GM23338 (cell line): ENCODE data around the gene KIFC3. TPM values are rescaled to one million over a fixed set of nuclear protein-coding genes. Genes with fewer than 3 reads are reported as not detected.
A peak's percentile ranks its signal among the peaks of the same experiment; 100 is the strongest.

ENCODE experiments used
- ATAC-seq: fragments of 200-7000 bp; cut with Tn5 transposase; 3 replicates; pipeline ENCODE4 v1.9.1; 2020
- DNase-seq: peaks from one replicate; pipeline ENCODE4 v3.0.0-alpha.2; 2015; ENCODE audit warnings: low spot score
- H2AFZ ChIP-seq: fragments of 200-600 bp; sonication (generic); 2 replicates; pipeline ENCODE4 v1.8.0; 2016; ENCODE audit warnings: antibody characterized with exemption, mild to moderate bottlenecking, moderate library complexity
- H3F3A ChIP-seq: fragments of 200-600 bp; sonication (generic); replicated peaks from 2 replicates; pipeline ENCODE4 v1.8.0; 2017; ENCODE audit warnings: antibody characterized with exemption, mixed run types, low read depth
- H3K27ac ChIP-seq: fragments of 200-600 bp; sonication (generic); 2 replicates; pipeline ENCODE4 v1.6.1; 2016; ENCODE audit warnings: low read depth
- H3K27me3 ChIP-seq: fragments of 200-600 bp; sonication (generic); 2 replicates; pipeline ENCODE4 v1.8.0; 2016; ENCODE audit warnings: mild to moderate bottlenecking, mixed run types, moderate library complexity; ENCODE audit not compliant: insufficient read depth
- H3K36me3 ChIP-seq: fragments of 200-600 bp; sonication (generic); 2 replicates; pipeline ENCODE4 v1.8.0; 2016; ENCODE audit warnings: mild to moderate bottlenecking; ENCODE audit not compliant: insufficient read depth
- H3K4me1 ChIP-seq: fragments of 200-600 bp; sonication (generic); 2 replicates; pipeline ENCODE4 v1.8.0; 2016; ENCODE audit warnings: mild to moderate bottlenecking, moderate library complexity; ENCODE audit not compliant: insufficient read depth
- H3K4me2 ChIP-seq: fragments of 200-600 bp; sonication (generic); 2 replicates; pipeline ENCODE4 v1.7.1; 2017; ENCODE audit warnings: mixed run types
- H3K4me3 ChIP-seq: fragments of 200-600 bp; sonication (generic); 2 replicates; pipeline ENCODE4 v1.6.1; 2016; ENCODE audit warnings: mixed run types
- H3K79me2 ChIP-seq: fragments of 200-600 bp; sonication (generic); replicated peaks from 2 replicates; pipeline ENCODE4 v1.8.0; 2017; ENCODE audit warnings: mild to moderate bottlenecking; ENCODE audit not compliant: insufficient read depth
- H3K9me2 ChIP-seq: fragments of 200-600 bp; sonication (generic); 2 replicates; pipeline ENCODE4 v1.8.0; 2017; ENCODE audit not compliant: insufficient read depth
- H4K20me1 ChIP-seq: fragments of 200-600 bp; sonication (generic); replicated peaks from 2 replicates; pipeline ENCODE4 v1.8.0; 2017; ENCODE audit warnings: mild to moderate bottlenecking; ENCODE audit not compliant: insufficient read depth
- H3K27ac Mint-ChIP-seq: 2 replicates; pipeline ENCODE4 v1.8.0; 2020; ENCODE audit warnings: inconsistent platforms, mild to moderate bottlenecking, moderate library complexity, mixed read lengths
- H3K27me3 Mint-ChIP-seq: 3 replicates; pipeline ENCODE4 v1.8.0; 2022; ENCODE audit warnings: low read depth, mild to moderate bottlenecking, moderate library complexity, mixed read lengths, inconsistent platforms; ENCODE audit not compliant: insufficient read depth, poor library complexity
- H3K36me3 Mint-ChIP-seq: 3 replicates; pipeline ENCODE4 v1.8.0; 2021; ENCODE audit warnings: low read depth, mild to moderate bottlenecking, inconsistent platforms, moderate library complexity, mixed read lengths
- H3K4me1 Mint-ChIP-seq: 3 replicates; pipeline ENCODE4 v1.8.0; 2020; ENCODE audit warnings: mild to moderate bottlenecking, inconsistent platforms, mixed read lengths
- H3K4me3 Mint-ChIP-seq: 3 replicates; pipeline ENCODE4 v1.8.0; 2021; ENCODE audit warnings: moderate library complexity, mild to moderate bottlenecking, inconsistent platforms, mixed read lengths
- H3K9me3 Mint-ChIP-seq: 3 replicates; pipeline ENCODE4 v1.8.0; 2020; ENCODE audit warnings: moderate library complexity, mild to moderate bottlenecking, inconsistent platforms, mixed read lengths
- CREB1 ChIP-seq: fragments of 250-450 bp; sonication (Bioruptor Pico); IDR thresholded peaks from 2 replicates; pipeline ENCODE4 v1.5.0; 2020; ENCODE audit warnings: low read depth, mild to moderate bottlenecking, moderate library complexity
- REST ChIP-seq: IDR thresholded peaks from one replicate; pipeline ENCODE4 v1.6.1; 2018; ENCODE audit warnings: antibody characterized with exemption; ENCODE audit not compliant: unreplicated experiment
- ZNF462 ChIP-seq: fragments of 250-450 bp; sonication (Bioruptor Pico); IDR thresholded peaks from 2 replicates; pipeline ENCODE4 v1.5.0; 2020; ENCODE audit warnings: mild to moderate bottlenecking, moderate library complexity
- polyA plus RNA-seq: library from polyadenylated mRNA; unstranded; fragments of >200 nt; fragmentation: Nextera tagmentation; extraction: Ambion mirVana; gene quantifications from 2 replicates; pipeline ENCODE4 v1.2.1, GENCODE V29; 2016
- total RNA-seq: library from RNA; depleted of rRNA; stranded (reverse); fragments of >200 nt; shearing (Covaris generic); gene quantifications from 2 replicates; pipeline ENCODE4 v1.2.3, GENCODE V29; 2014
- TF ChIP-seq, protein P1 (sequence below): IDR thresholded peaks from 2 replicates; pipeline ENCODE4 v1.6.1; 2016; ENCODE audit warnings: antibody characterized with exemption

KIFC3 gene
- total and polyA plus RNA-seq, 2 experiments from 2014 or later: 4.4 to 12.5 TPM

DNA sequence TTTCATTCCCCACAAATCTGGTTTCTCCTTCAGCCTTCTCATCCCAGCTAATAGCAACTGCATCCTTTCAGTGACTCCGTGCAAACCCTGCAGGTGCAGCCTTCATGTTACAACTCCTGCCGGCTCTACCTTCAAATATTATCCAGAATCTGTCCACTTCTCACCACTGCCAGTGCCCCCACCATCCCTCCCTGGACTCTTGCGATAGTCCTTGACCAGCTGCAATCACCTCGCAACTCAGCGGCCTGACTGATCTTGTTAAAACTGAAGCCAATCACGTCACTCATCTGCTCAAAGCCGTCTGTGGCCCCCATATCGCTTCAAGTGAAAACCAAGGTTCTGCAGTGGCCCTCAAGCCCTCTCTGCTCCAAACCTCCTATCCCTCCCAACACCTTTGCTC, 42.8 kb upstream of the KIFC3 start:
- Histone ChIP-seq H3K4me2 (no peak overlapping the region; the same call in 1 of the 2 replicates), H2AFZ (no peak overlapping the region), H3F3A (0 out of 2 replicates have a peak, but pooled peaks cover 11% of the 10 kb centered on the region), H4K20me1 (no peaks in the 10 kb centered on the region), H3K79me2 (no peaks in the 10 kb centered on the region), H3K4me3 (no peak overlapping the region), H3K36me3 (no peaks in the 10 kb centered on the region), H3K9me2 (peaks cover 8% of the 10 kb centered on the region), H3K27me3 (no peaks in the 10 kb centered on the region), H3K4me1 (peaks cover 13% of the 10 kb centered on the region), H3K27ac (no peak overlapping the region)
- ATAC-seq (no peak), DNase-seq (no peak)
- peak overlapping the region; percentile 2; the same call in 1 of the 3 replicates for H3K4me3 Mint-ChIP-seq
- H3K27ac Mint-ChIP-seq: no peak overlapping the region
- H3K36me3 Mint-ChIP-seq: no peaks in the 10 kb centered on the region; the same call in 1 of the 3 replicates
- TF ChIP-seq, protein P1, sequence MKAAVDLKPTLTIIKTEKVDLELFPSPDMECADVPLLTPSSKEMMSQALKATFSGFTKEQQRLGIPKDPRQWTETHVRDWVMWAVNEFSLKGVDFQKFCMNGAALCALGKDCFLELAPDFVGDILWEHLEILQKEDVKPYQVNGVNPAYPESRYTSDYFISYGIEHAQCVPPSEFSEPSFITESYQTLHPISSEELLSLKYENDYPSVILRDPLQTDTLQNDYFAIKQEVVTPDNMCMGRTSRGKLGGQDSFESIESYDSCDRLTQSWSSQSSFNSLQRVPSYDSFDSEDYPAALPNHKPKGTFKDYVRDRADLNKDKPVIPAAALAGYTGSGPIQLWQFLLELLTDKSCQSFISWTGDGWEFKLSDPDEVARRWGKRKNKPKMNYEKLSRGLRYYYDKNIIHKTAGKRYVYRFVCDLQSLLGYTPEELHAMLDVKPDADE: no peak
- TF ChIP-seq ZNF462 (CRISPR knock-in tag) (no peak), CREB1 (CRISPR knock-in tag) (no peak), REST (no peak)
- H3K27me3 Mint-ChIP-seq: peaks cover 9% of the 10 kb centered on the region
- no peaks in the 10 kb centered on the region for H3K9me3 Mint-ChIP-seq
- H3K4me1 Mint-ChIP-seq: peaks cover 42% of the 10 kb centered on the region
